NCI-H187 treated with DMSO at 0.1 percent for 48 hours (cell line): ENCODE data around the gene TCN1.
"Not testable (repeated sequence)": the region's sequence is repeated elsewhere in the genome, so short reads cannot be mapped to it uniquely, and the experiment has no call there.

ENCODE experiments used
- DNase-seq: peaks from one replicate; lab custom pipeline; 2025; lab: John Stamatoyannopoulos, UW

TCN1 gene, protein sequence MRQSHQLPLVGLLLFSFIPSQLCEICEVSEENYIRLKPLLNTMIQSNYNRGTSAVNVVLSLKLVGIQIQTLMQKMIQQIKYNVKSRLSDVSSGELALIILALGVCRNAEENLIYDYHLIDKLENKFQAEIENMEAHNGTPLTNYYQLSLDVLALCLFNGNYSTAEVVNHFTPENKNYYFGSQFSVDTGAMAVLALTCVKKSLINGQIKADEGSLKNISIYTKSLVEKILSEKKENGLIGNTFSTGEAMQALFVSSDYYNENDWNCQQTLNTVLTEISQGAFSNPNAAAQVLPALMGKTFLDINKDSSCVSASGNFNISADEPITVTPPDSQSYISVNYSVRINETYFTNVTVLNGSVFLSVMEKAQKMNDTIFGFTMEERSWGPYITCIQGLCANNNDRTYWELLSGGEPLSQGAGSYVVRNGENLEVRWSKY

DNA sequence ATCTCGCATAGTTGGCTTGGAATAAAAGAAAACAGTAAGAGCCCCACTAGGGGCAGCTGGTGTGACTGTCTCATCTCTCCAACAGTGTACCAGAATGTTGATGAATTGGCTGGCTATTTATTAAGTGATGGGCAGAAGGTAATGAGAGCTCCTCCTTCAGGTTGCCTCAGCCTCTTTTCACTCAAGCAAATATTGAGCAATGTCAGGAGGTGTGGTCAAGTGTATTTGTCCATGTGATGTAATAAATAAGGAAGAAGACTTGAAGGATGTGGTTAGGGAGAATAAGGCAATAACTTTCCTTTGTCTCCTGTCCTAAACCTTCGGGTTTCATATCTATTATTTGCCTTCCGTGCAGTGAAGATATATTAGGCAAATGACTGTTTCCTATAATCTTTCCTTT, at the start of gene TCN1:
TSS of gene TCN1 (minus strand) at position 91 of the 400 bp plus-strand sequence. CDS start at position 74, 17 bp downstream.
- no peak for DNase-seq

DNA sequence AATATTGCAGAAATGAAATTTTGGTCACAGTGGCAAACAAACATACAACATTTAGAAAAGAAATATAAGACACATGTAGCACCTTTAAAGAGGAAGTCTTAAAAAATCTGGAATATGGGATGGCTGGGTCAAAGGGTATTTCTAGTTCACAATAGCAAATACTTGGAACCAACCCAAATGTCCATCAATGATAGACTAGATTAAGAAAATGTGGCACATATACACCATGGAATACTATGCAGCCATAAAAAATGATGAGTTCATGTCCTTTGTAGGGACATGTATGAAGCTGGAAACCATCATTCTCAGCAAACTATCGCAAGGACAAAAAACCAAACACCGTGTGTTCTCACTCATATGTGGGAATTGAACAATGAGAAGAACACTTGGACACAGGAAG, 37.3 kb upstream of the TCN1 start:
- DNase-seq, result not testable (repeated sequence)

DNA sequence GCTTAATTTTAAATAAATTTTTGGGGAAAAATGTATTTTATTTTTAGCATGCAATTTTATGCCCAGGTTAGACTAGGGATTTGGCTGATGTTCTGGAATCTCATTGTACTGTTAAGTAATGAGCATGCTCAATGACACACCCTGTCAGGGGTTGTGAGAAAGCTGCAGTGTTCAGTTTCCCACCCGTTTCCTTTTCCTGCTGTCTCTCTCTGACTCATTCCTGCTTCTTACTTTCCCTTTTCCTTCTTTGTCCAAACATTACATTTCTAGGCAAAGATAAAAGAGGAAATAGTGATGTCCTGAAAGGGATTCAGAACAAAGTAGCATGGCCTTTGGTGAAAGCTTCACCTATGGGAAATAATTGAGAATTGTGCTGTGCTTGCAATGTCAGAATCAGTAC, 35.0 kb upstream of the TCN1 start:
- no peak for DNase-seq

DNA sequence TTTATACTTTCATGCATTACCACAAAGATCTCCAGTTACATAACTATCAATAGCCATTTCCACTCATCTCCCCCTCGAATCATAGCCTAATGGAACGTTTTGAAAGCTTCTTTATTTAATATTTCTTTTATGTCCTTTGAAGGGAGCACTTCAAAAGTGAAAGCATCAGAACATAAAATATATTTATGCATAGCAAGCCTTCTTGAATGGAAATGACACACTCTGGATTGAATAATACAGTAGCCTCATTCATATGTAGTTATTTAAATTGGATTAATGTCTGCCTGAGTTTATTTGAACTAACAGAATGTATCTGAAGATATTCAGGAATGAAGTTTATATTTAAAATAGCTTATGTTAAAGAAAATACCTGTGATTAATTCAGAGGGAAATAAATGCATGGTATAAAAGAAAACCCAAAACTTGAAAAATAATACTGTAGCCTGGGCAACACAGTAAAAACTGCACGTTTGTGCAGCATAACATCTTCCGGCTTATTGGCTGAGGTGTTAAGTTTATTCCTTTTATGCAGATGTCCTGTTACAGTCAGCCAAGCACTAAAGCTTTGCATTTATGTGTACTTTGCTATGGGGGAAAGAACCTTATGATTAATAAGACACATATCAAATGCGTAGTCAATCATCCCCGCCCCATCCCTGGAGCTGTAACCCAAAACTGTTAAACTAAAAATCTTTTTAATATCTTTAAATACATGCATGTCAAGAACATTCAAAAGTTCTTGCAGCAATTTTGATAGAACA, 34.3 kb upstream of the TCN1 start:
- no peak for DNase-seq

DNA sequence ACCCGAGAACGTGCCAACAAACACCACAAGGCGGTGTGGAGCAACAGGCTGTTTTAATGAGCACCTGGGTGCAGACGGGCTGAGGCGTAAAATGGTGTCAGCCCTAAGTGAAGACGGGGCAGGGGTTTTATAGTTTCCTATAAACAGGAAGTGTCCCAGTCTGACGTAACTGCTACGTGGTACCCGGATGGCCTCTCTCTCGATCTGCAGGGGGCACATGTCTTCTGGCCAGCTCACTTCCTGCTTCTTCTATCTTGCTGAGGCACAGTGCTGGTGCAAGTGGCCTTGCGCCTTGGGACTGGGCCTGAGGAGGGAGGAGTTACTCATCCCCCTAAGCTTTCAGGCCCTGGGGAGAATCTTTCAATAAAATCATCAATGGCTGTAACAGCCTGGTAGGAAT, 33.2 kb upstream of the TCN1 start:
- no peak for DNase-seq

DNA sequence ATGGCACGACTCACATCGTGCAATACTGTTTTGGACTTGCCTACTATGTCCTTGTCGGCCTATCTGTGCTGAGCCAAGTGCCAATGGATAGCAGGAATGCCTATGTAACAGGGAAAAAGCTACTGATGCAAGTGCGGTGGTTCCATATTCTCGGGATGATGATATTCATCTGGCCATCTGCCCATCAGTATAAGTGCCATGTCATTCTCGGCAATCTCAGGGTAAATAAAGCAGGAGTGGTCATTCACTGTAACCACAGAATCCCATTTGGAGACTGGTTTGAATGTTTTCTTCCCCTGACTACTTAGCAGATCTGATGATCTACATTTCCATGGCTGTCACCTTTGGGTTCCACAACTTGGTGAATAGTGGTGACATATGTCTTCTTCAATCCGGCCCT, 32.4 kb upstream of the TCN1 start:
- DNase-seq, result no peak

DNA sequence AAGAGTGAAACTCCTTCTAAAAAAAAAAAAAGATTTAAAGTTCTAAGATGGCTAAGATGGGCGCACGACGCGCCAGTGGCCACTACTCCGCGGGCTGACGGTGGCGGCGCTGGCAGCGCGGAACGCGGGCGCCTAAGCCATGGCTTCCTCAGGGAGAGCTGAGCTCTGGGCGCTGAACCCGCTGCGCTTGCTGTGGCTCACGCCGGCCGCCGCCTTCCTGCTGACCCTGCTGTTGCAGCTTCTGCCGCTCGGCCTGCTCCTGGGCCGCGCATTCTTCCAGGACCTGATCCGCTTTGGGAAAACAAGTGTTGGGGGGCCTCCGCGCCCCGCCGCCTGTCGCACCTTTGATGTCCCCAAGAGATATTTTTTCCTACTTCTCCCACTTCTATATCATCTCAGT, 31.8 kb upstream of the TCN1 start:
- no peak for DNase-seq

DNA sequence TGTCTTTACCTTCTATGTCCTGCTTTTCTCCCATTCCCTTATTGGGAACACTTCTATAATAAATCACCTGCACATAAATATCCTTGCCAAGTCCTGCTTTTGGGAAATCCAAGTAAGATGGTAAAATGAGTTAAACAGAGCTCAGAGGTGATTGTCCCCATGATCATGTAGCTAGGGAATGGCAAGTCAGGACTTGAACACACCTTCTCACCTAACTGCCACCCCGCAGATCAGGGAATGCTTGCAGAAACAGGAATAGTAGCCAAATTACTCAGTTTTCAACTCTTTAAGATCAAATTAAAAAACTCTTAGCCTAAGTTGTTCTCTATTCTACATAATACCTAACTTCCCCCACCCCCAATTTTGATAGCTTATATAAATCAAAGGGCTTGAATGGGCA, 28.3 kb upstream of the TCN1 start:
- DNase-seq, result no peak

DNA sequence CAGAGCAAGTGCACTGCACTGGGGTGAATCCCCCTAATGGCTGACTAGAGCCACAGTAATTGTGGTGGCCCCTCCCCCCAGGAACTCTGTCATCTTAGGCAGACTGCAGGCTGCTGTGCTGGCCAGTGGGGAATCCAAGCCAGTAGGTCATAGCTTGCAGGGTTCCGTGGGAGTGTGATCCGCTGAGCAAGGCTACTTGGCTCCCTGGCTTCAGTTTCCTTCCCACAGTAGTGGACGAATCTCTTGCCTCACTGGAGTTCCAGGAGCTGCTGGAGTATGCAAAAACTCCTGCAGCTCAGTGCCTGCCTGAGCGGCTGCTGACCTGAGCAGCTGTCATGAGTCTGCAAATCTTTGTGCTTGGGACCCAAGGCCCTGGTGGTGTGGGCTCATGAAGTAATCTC, 25.5 kb upstream of the TCN1 start:
- DNase-seq, result no peak

DNA sequence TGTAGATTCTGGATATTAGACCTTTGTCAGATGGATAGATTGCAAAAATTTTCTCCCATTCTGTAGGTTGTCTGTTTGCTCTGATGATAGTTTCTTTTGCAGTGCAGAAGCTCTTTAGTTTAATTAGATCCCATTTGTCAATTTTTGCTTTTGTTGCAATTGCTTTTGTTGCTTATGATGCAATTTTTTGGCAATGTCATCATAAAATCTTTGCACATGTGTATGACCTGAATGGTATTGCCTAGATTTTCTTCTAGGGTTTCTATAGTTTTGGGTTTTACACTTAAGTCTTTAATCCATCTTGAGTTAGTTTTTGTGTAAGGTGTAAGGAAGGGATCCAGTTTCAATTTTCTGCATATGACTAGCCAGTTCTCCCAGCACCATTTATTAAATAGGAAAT, 20.9 kb upstream of the TCN1 start:
- DNase-seq, result not testable (repeated sequence)

DNA sequence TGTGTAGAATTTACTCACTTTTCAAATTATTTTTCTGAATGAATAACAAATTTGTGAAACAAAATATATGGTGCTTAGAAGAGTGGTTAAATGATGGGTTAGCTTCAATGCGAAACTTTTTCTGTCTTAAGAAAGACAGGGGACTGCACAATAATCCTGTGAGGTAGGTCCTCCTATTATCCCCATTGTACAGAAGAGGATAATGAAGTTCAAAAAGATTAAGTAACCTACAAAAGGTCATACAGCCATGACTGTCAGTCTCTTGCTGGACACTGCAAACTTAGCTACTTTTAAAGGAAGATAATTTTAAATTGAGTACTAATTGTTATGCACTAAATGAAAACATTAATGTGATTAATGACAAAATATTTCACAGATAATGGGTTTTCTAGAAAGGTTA, 17.3 kb upstream of the TCN1 start:
- no peak for DNase-seq

DNA sequence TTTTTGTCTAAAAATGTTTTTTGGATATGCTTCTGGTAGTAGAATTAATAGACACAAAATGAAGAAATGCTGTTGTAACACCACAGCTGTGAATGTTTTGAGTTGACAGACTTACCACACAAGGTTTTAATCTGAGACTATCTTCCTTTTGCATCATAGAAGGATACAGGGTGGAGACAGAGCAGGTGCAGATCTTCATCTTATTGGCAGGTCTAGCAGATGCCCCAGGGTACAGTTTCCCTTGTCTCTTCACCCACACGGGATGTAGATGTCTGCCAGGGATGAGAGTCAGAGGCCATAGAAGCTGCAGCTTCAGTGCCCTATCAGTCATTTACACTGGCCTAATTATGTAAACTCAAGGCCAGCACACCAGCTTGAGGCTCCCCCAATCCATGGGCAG, 13.3 kb upstream of the TCN1 start:
- no peak for DNase-seq

DNA sequence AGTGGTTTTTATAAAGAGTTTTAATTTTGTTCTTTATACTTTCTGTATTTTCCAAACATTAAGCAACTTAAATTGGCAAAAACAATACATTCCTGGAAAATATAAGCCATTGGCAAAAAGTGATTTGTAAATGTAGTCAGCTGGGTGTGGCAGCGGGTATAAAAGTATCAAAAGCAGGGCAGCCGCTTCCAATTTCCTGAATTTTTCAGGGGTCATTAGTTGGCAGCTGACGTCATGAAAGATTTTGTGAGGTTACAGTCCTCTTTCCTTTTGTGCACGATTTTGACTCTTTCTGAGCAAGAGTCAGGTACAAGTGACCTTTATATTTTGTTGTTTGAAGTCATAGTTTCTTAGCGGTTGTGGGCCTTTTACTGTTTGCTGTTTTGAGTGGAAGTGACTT, 12.3 kb upstream of the TCN1 start, which contains the start of gene OOSP3:
TSS of gene OOSP3 (plus strand) at position 208 of the 400 bp plus-strand sequence. CDS start at position 235, 27 bp downstream.
- DNase-seq, result no peak

DNA sequence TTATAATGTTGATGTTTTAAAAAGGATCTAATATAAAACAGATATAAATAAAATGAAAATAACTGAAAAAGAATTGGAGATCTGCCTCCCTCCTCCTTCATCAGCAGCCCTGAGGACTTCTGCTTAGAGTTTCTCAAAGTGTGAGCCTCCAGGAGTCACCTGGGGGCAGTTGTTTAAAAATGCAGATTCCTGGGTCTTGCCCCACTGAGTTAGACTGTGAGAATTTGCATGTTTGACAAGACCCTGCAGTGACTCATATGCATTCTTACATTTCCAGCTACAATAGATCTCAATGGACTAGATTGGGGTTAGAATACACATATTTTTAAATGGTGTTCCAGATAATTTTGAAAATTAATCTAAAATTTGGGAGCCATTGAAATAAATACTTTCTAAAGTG, 11.5 kb upstream of the TCN1 start:
- no peak for DNase-seq

DNA sequence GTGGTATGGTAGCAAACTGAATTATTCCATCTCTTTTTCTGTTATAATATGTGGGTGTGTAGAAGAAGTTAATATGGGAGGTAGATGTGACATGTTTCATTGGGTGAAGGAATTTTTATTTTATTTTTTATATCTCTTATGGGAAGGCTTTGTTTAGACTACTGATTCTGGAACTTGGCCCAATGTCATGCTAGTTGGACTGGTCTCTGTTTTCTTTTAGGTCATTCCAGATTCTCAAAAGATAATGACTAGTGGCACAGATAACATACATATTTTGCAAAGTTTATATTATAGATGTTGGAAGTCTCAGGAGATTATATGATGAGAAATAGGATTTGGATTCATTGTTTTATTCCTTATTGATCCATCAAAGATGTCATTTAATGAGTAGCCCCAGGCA, 11.0 kb upstream of the TCN1 start:
- no peak for DNase-seq

DNA sequence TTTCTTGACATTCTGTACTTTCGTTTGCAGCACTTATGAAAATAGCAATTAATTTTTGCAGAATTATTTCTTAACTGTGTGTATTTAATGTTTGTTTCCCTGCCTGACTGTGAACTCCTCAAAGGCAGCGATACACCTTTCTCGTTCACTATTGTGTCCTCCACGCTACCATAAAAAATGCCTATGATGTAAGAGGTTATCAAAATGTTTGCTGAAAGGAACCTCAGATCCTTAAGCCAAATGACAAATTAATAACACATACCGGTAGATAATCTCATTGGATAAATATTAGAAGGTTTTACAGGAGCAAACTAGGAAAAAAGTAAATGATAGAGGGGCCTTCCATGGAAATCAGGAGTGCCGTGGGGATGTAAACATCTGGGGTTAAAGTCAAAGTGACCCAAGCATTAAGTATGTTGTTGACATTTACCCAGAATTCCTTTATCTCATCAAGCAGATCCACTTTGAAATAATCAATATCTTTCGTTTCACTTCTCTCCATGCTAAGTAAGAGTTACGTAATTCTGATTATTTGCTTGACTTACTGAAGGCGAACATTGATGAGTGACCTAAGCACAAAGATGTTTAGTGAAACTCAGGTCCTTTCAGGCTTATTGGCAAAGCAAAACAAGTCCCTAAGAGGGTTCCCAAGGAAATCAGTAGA, 9.7 kb upstream of the TCN1 start:
- no peak for DNase-seq

DNA sequence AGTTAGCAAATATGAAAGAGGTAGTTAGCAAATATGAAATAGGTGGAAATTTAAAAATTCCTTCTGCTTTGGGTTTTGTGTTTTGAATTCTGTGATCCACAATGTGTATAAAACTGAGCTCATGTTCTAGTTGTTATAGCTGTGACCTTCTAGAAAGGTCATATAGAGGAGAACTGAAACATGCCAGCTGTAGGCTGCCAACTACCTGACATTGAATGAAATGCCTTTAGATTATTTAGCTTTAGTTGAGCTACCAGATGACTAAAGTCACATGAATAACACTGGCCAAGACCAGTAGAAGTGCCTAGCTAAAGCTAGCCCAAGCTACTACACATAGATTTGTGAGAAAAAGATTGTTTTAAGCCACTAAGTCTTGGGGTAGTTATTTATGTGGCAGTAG, 5.8 kb upstream of the TCN1 start:
- DNase-seq, result no peak

DNA sequence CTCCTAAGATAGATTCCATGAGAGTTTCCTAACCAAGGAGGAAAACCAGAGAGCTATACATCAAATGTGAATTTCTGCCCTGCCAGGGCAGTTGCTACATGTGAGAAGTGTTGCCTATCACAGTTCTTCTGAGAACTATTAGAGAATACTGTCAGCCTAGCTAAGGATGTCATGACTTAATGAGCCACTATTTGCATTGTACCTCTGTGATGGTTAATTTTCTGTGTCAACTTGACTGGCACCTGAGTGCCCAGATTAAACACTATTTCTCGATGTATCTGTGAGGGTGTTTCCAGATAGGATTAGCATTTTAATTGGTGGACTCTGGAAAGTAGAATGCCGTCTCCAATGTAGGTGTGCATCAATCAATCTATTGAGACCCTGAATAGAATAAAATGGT, 1.7 kb upstream of the TCN1 start:
- no peak for DNase-seq

DNA sequence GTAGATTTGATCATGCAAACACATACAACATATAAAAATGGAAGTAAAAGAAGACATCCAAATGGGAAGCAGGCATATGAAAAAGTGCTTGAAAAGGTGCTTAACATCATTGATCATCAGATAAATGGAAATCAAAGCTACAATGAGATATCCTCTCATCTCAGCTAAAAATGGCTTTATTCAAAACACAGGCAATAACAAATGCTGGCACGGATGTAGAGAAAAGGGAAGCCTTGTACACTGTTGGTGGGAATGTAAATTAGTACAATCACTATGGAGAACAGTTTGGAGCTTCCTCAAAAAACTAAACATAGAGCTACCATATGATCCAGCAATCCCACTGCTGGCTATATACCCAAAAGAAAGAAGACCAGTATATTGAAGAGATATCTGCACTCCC, 549 bp upstream of the TCN1 start:
- no peak for DNase-seq

DNA sequence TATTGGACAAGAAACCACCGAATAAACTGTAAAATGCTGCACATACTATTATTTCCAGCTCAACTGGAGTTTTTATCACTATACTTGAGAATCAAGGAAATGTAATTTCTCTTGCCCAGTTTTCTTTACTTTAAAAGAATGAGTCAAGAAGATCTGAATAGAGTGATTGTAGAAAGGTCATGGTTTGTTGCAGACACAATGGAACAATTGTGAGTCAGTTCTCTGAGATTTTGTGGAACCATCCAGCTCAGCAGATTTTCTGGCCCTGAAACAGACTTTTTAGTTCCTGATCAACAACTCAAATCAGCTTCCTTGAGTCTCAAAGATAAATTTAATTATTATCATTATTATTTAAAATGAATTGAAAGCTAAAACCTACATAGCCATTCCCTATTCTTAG, 1.3 kb downstream of the TCN1 start:
- DNase-seq, result no peak

DNA sequence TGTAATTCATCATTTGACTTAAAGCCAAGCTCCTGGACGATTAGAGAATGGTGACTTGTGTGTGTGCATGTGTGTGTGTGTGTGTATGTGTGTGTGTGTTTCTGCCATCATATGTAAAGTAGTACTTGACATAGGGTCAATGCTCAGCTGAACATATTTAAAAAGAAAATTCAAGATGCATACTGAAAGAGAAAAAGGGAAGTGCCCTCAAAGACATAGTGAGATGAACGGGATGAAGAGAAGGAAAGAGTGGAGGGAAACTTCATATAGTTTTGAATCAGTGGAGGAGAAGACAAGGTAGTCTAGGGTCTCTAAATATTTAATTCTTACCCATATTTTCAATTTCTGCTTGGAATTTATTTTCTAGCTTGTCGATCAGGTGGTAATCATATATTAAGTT, 4.0 kb downstream of the TCN1 start:
- no peak for DNase-seq

DNA sequence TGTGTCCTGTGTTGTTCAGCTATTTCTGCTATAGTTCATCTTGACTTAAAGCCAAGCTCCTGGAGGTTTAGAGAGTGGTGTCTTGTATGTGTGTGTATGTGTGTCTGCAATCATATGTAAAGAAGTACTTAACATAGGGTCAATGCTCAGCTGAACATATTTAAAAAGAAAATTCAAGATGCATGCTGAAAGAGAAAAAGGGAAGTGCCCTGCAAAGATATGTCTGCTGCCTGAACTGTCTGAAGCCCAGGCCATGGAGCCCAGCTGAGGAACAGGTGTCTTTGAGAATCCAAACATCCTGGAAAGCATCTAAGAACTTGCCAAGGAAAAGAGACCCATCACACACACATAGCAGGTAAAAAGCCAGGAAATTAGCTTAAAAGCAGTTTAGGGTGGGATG, 6.6 kb downstream of the TCN1 start:
- no peak for DNase-seq
